HG03139 (cell line): Measurements from ENCODE around the gene TCF4.

ENCODE experiments used
- ATAC-seq: cut with Tn5 transposase; IDR thresholded peaks from one replicate; pipeline ENCODE4 v1.9.1; 2021; ENCODE audit not compliant: unreplicated experiment

The TCF4 gene

DNA sequence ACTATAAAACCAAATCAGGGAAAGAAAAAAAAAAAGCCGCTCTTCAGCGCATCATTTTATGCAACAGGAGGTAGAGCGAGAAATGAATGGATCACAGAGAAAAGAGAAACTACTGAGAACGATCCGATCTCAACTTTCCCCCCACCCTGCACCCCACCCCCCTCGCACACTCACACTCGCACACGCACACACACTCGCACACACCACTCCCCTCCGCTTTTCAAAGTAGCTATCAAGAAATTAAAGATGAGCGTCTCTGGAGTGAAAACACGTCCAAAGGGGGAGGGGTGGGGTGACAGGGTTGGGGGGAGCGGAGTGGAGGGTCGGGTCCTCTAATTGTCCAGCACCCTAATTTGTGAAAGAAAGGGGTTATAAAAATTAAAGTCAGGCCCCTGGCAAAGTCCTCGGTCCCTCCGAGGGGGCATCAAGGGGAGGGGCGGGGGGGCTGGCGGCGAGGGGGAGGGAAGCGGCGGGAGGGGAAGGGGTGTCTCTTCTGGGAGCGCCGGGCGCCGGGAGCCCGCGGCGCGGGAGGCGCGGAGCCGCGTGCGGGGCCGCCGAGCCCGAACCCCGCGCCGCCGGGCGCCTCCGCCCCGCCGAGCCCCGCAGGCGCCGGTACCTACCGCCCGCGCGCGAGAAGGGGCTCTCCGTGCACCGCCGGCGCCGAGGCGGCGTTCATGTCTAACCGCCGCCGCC is 428 bp downstream of the TCF4 start:
- no peak for ATAC-seq

DNA sequence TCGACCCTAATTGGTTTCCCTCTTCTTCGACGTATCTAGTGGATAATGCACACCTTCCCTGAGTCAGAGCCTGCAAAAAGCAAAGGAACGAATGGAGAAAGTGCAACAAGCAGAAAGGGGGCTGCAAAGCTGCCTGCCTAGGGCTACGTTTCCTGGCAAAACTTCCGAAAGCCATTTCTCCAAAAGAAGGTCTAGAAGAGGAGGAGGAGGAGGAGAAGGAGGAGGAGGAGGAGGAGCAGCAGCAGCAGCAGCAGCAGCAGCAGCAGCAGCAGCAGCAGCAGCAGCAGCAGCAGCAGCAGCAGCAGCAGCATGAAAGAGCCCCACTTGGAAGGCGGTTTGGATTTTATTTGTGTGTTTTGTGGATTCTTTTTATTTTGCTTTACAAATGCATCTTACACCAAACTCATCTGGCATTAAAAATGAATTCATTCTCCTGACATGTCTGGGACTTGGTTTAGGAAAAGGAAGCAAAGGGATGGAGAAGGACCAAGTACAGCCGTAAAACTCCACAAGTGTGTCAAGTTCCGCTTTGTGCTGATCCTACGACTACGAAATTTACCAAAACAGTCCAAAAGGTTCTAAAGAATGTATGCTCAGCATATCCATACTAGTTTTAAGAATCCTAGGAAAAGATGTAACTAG is 2.0 kb downstream of the TCF4 start:
- ATAC-seq: no peak

DNA sequence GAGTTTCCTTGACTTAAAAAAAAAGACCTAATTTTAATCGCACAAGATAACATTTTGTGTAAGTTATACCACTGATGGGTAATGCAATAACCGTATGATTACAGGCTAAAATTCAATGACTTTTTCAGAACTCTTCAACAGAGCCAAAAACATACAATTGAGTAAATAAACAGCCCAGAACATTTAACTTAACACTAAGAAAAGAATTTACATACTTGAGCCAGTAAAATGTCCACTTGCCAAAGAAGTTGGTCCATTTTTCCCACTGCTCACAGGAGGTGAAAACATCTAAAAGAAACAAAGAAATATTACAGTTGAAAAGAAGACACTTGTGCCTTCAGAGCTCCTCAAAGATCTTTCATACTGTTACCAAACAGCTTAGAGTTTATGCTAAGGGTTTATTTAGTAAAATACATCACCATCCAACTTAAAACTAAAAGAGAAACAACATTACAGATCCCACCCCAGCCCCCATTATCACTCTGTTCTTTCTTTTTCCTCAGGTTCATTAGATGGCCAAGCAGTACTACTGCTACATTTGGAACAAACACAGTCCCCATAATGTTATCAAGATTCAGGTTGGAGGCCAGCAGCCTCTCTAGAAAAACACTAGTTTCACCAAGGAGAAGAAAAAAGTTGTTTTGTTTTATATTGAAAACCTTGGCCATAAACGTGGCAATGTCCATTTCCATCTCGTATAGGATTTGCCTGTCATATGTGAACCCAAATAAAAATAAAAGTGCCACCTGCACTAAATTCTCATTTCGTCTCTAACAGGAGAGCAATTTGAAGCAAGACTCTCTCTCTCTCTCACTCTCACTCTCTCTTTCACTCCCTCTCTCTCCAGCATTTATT is 2.7 kb downstream of the TCF4 start:
- ATAC-seq: no peak

DNA sequence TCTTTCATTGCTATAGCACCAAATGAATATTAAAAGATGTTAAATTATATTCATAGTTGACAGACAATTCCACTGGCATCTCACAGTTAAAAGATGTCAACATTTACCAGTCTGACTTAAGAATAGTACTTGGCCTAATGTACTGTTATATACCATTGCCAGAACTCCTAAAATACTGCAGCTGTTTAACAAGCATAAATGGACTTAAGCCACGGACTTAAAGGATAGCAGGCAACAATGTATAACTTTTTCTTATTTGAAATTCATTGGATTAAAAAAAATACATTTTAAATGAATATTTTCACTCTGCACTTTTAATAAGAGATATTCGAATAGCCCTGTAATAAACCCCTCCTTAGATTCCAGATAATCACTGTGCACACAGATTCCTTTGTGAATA is 3.8 kb downstream of the TCF4 start:
- ATAC-seq: no peak

DNA sequence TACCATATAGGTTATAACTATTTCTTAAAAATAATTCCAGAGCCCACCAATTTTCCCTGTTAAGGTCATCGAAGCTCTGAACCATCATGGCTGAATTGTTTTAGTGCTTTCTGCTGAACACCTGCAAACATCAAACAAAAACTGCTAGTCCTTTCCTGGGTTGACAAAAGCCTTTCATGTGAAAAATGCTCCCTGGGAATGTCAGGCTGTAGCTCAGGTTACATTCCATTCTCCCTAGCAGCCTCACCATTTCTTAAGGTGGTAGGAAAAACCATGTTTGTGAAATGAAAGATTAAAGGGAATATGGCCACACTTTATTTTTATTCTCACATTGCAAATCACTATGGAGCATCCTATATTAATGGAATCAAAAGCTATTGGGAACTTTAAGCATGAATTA is 5.7 kb downstream of the TCF4 start:
- no peak for ATAC-seq

DNA sequence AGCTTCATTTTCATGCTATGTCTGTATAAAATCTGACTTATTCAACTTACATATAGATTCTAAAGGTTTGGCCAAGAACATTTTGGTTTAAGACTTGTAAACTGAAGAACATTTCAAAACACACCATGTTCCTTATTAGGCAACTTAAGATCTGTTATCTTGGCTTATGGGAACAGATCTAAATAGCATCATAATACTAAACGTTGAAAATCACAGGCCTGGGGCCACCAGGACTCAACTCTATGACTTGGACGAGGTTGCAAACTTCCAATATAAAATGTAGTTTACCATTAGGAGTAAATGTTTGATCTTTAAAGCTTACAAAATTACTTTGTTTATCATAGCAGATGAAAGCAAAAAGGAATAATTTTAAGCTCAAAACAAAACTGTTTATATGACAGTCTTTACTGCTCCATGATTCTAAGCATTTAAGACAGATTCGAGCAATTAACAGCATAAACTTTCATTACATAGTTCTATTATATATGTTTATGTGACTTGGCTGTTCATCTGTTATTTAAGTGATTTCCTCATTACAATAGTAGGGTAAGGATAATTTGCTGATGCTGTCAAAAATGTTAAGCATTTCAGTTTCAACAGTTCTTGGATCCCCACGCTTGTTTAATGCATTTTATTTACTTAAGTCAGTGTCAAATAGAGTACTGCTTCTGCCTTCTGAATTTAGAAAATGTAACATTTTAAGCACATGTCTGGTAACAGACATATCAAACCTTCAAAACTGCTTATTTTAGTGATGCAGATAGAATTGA is 8.3 kb downstream of the TCF4 start:
- ATAC-seq: no peak

DNA sequence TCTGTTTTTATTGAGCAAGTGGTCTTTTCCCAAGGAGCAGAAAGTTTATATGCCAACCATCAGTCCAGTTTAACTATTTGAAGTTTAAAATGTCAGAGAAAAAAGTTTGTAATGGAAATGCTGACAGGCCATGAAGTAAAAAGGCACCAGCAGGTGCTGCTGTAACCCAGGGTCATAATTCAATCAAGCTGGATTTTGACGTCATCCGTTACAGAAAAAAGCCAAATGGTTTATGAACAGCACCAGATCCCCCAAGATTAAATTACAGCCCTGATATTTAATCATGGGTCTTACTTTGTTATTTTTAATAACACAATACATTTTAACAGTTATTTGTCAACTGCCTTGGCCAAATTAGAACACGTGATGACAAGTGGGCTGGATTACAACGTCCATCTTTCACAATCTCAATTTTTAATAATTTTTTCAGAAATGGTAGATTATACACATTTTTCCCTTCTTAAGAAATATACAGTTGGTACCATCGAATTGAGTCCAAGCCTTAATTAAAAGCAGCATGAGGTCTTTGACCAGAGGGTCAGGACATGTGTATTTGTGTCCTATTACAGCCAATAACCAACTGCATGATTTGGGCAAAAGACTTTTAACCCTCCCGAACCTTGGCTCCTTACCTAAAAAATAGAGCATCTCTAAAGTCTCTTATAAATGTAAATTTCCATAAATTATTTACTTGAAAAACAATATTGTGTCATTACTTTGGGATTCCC is 10.0 kb downstream of the TCF4 start:
- ATAC-seq: no peak

DNA sequence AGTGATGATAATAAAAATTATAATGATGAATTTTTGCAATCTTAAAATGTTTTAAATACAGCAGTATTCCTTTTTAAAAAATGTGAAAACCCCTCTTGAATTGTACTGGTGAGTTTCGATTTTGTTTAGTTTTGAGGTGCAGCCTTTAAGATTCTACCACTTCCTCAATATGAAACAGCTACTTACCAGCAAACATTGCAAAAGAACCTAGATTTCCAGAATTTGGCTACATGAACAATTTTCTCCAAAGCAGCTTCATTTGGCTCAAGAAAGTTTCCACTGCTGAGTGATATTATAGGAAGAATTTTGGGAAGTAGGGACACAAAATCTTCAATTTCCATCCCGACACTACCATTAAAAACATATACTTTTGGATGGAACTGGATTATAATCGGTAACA is 12.0 kb downstream of the TCF4 start:
- no peak for ATAC-seq

DNA sequence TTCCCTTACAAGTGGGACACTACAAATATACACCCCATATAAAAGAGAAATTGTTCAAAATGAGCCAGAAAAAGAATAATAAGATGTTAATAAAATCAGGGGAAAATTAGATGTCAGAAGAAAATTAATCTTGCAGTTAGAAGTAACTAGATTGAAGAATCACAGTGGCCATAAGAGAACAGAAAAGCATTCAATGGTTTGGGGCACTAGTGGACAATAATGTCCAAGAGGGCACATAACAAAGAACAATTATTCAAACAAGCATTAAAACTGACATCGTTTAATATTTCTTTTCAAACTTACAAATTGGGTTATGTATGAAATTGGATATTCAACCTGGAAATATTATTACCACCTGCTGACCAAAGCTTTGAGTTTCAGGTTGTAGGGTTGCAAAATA is 12.9 kb downstream of the TCF4 start:
- ATAC-seq: no peak

DNA sequence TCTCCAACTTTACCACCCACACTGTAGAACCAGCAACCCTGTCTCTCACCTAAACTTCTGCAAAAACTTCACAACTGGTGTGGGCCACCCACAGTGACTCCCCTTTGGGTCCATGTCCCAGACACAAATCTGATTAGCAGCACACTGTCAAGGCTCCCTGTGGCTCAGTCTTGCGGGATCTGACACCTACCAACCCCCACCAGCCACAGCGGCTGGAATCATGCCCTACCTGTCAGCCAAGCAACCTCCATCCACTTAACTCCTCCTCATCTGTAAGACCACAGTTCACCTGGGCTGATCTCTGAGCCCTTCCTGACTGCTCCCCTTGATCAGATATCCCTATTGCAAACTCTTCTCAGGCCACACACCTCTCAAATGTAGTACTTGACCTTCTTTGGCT is 14.6 kb downstream of the TCF4 start:
- ATAC-seq: no peak

DNA sequence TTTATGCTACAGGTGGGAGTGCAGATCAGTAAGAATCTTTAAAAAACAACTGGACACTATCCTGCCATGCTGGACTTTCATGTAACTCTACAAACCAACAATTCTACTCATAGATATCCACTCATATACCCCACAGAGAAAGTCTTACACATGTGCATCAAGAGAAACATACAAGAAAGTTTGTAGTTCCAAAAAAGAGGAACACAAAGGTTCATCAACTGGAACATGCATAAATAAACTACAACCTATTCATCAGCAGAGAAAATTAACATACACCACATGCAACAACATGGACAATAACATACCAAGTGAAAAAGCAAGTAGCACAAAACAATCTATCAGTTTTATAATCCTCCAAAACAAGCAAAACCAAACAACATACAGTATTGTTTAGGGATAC is 17.0 kb downstream of the TCF4 start:
- ATAC-seq: no peak

DNA sequence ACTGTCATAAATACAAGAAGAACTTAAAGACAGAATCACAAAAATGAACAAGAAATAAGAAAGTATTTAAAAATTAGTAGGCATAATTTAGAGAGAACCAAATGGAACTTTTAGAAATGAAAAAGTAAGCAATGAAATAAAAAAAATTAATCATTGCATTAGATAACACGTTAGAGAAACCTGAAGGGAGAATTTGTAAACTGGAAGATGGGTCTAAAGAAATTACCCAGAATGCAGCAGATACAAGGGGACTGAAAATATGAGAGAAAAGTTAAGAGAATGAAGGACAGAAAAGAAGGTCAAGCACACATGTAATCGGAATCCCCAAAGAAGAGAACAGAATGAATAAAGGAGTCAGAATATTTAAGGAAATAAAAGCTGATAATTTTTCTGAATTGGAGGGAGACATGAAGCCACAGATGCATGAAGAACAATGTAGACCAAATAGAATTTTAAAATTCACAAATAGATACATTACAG is 21.5 kb downstream of the TCF4 start:
- no peak for ATAC-seq

DNA sequence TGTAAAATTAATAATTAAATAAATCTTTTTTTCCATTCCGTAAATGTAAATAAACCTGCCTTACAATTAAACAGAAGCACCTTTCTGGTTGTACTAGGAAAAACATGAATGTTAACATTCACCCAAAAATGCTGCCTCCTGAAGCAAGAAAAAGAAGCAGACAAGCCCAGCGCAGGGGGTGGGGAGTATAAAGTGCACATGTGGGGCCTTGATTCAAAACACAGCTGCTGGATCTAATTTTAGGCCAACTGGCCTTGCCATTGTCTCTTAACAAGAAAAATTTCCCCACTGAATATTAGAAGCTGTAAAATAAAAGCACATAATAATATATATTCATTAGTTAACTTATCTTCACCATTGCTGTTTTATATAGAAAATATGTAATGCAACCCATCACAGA is 28.3 kb downstream of the TCF4 start:
- no peak for ATAC-seq

DNA sequence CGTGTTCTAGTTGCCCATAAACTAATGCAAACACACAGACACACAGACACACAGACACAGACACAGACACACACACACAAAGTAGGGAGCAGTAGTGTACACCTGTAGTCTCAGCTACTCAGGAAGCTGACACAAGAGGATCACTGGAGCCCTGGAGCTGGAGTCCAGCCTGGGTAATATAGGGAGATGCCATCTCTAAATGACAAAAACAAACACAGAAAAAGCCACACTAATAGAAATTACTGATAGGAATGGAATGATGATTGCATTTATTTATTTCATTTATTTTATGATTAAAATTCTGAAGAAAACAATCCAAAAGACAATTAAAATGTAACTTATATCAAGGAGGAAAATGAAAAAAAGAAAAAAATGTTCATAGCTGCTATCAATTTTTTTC is 30.8 kb downstream of the TCF4 start:
- no peak for ATAC-seq

DNA sequence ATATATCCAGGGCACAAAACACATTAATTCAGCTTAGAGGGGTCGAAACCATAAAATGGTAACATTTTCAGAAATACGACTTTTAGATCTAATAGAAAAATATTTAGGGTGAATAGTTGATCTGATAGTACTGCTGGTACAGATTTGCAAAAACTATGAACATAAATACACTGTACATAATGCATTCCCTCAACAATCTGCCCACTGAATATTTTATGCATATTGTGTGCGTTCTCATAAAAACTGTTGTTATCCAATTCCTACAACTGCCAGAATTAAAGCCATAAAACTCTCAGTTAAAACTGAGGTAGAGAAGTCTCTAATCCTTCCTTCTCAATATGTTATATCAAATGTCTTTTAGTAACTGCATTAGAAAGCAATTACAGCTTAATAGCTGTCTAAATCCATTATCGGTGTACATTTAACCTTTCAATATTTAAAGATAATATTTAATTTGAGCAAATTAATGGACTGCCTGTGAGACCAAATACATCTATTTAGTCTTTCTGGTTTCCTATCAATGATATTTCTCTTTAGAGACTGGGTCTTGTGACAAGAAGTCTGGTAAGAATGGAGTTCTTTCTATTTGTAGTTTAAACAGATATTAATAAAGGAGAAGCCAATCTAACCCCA is 32.5 kb downstream of the TCF4 start:
- no peak for ATAC-seq

DNA sequence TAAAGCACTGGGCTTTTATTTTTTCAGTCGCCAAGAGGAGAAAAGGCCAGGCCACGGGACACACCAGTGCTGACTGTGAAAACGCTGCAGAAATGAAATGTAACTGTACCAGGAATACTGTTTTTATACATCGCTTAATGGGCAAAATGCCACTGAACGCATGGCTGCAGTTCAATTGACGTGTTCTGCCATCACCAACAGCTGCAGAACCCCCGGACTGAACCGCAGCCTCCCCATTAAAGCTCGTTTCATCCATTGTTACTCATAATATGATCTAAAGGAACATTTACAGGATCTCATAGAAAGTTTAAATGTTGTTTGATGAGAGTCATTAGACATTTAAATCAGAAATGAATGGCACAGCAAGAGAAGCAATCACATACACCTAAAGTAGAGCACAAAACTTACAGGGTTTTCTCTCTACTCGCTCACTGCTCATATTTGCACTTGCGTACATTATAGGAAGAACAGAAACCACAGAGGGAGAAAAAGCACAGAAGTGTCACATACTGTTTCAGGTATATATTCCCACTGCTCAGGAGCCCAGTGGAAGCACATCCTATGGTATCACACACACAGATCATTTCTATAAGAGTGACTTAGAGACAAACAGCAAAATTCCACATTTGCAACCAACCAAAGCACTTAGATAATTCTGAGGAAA is 35.3 kb downstream of the TCF4 start:
- no peak for ATAC-seq

DNA sequence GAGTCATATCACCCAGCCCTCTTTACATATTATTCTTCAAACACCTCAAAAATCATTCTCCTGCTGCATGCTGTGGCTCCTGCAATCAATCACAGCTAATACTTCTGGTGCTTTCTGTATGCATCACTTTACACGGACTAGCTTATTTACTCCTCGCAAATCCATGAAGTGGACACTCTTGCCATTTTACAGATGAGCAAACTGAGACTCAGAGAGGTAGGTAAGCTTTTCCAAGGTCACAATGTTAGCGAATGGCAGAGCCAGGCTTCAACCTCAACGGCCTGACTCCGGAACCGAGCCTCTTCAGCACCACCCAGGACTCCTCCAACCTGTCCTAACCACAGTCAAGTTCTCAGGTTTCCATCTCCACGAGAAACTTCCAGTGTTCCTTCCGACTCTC is 36.8 kb downstream of the TCF4 start:
- no peak for ATAC-seq

DNA sequence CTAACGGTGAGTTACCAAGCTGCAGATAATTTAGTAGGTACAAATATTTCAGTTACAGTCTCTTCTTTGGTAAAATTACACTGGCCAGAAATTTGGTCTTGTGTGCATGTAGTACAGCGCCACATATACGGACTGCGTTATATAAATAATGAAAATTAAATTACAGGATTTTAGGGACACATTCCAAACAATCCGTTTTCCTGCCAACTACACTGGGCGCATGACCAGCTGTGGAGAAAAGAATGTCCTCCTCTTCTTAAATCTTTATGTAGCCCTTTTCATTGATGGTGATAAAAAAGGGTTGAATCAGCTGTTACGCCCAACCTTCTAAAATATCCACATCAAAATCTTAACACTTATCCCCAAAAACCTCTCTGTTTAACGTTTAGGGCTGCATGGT is 37.5 kb downstream of the TCF4 start:
- no peak for ATAC-seq

DNA sequence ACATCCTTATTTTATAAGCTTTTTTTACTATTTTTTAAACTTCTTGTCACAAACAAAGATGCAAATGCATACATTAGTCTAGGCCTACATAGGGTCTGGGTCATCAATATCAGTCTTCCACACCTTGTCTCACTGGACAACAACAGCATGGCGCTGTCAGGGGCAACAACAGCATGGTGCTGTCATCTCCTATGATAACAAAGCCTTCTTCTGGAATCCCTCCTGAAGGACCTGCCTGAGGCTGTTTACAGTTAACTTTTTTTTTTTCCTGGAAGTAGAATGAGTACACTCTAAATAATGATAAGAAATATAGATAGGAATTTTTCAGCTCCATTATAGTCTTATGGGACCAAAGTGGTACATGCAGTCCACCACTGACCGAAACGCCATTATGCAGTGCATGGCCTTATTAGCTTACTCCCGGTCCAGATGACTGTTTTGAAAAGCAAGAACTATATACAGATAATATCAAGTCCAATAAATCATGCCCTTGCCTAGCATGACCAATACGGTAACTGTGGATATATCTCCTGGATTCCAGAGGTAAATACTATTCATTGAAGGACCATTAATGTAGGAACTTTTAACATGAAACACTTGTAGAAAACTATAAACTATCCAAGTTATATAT is 38.4 kb downstream of the TCF4 start:
- ATAC-seq: no peak
